HepG2 (cell line): ENCODE results near the gene BTBD1. TPM values are rescaled to one million over a fixed set of nuclear protein-coding genes. Genes with fewer than 3 reads are reported as not detected.

ENCODE experiments used
- ATAC-seq: fragments of 200-7000 bp; cut with Tn5 transposase; 3 replicates; pipeline ENCODE4 v1.9.1; 2020; ENCODE audit warnings: mild to moderate bottlenecking, moderate library complexity
- BruUV-seq: library from RNA; stranded (reverse); fragments of 400-500 nt; replicated peaks from 2 replicates; lab custom pipeline; 2021; lab: Mats Ljungman, UMichigan
- CTCF ChIA-PET: fragments of 300-600 bp; formaldehyde crosslinking; extraction: SDS; loops from one replicate; lab custom pipeline; 2021; ENCODE audit warnings: low total read pairs, inconsistent platforms, low intra/inter-chr PET ratio; lab: Yijun Ruan, JAX
- POLR2A ChIA-PET: fragments of 350-600 bp; sonication (Branson Sonifier 250); formaldehyde crosslinking; loops from one replicate; lab custom pipeline; 2020; ENCODE audit warnings: antibody characterized with exemption, inconsistent platforms; lab: Yijun Ruan, JAX
- DNase-seq: peaks from one replicate; pipeline ENCODE4 v3.0.0-alpha.2; 2015; ENCODE audit warnings: low spot score
- FAIRE-seq: peaks from 3 replicates; lab custom pipeline; 2011; peaks lifted over from hg19 to GRCh38; lab: Jason Lieb, UNC
- H2AFZ ChIP-seq: one replicate; pipeline ENCODE4 v1.6.1; 2011; ENCODE audit warnings: low read length, inconsistent platforms
- H3K27ac ChIP-seq: fragments of 300-600 bp; 3 replicates; pipeline ENCODE4 v1.8.0; 2011; ENCODE audit warnings: mixed run types, mild to moderate bottlenecking, mixed read lengths, low read length, inconsistent platforms; ENCODE audit not compliant: insufficient read depth; ENCODE audit errors: extremely low read length
- H3K27me3 ChIP-seq, 2 experiments: fragments of 200-600 bp in 1 of 2; 2 replicates in 1 of 2; 3 replicates in 1 of 2; pipeline versions ENCODE4 v1.6.0 to v1.8.0; 2011; ENCODE audit warnings: low read length in 2 of 2, mild to moderate bottlenecking in 2 of 2, moderate library complexity in 2 of 2, inconsistent platforms in 1 of 2; ENCODE audit not compliant: insufficient read depth in 2 of 2, control insufficient read depth in 1 of 2
- H3K36me3 ChIP-seq, 2 experiments: fragments of 200-600 bp in 1 of 2; replicated peaks in 1 of 2; 2 replicates in 1 of 2; 3 replicates in 1 of 2; pipeline versions ENCODE4 v1.5.1 to v1.8.0; 2011; ENCODE audit warnings: low read length in 2 of 2, inconsistent platforms in 1 of 2; ENCODE audit not compliant: insufficient read depth in 2 of 2, control insufficient read depth in 1 of 2
- H3K4me1 ChIP-seq: 2 replicates; pipeline ENCODE4 v1.5.1; 2012; ENCODE audit warnings: low read length, inconsistent platforms; ENCODE audit not compliant: insufficient read depth
- H3K4me2 ChIP-seq: 2 replicates; pipeline ENCODE4 v1.6.0; 2011; ENCODE audit warnings: low read depth, low read length, inconsistent platforms
- H3K4me3 ChIP-seq, 3 experiments: fragments of 200-600 bp in 1 of 3; sonication (generic), shearing (Covaris generic) in 1 of 3; replicated peaks in 1 of 3; 2 replicates each; pipeline ENCODE4 v1.5.1; 2011 to 2016; ENCODE audit warnings: low read length in 3 of 3, inconsistent platforms in 2 of 3, low read depth in 2 of 3, mild to moderate bottlenecking in 2 of 3, control low read depth in 1 of 3, mixed read lengths in 1 of 3; ENCODE audit not compliant: insufficient read depth in 1 of 3
- H3K79me2 ChIP-seq: one replicate; pipeline ENCODE4 v1.6.1; 2011; ENCODE audit warnings: low read length, inconsistent platforms; ENCODE audit not compliant: insufficient read depth
- H3K9ac ChIP-seq: 2 replicates; pipeline ENCODE4 v1.6.0; 2011; ENCODE audit warnings: mild to moderate bottlenecking, low read depth, low read length, inconsistent platforms; ENCODE audit not compliant: insufficient read depth
- H3K9me3 ChIP-seq: 2 replicates; pipeline ENCODE4 v1.5.1; 2012; ENCODE audit warnings: mild to moderate bottlenecking, low read length
- H4K20me1 ChIP-seq: 2 replicates; pipeline ENCODE4 v1.6.0; 2011; ENCODE audit warnings: inconsistent platforms, mild to moderate bottlenecking, low read length, moderate library complexity; ENCODE audit not compliant: insufficient read depth
- MAX ChIP-seq: IDR thresholded peaks from 2 replicates; pipeline ENCODE4 v1.6.1; 2012; ENCODE audit warnings: inconsistent platforms
- NR2F2 ChIP-seq: IDR thresholded peaks from 2 replicates; pipeline ENCODE4 v1.6.1; 2012; ENCODE audit warnings: low read depth, inconsistent platforms, borderline replicate concordance
- ZNF205 ChIP-seq: IDR thresholded peaks from 2 replicates; pipeline ENCODE4 v1.6.1; 2018; ENCODE audit warnings: missing biosample characterization, missing genetic modification reagents
- ZNF549 ChIP-seq: sonication (generic); formaldehyde crosslinking; IDR thresholded peaks from 2 replicates; pipeline ENCODE4 v1.5.0; 2020; ENCODE audit warnings: missing genetic modification reagents
- WGBS: methylation state at CpG from one replicate; pipeline ENCODE4 v1.1.6; 2017; ENCODE audit warnings: low lambda C conversion rate; 5-methylcytosine and 5-hydroxymethylcytosine counted together
- in situ Hi-C: cut with HindIII; loops from 2 replicates; pipeline ENCODE4 v1.10.0; 2017; ENCODE audit warnings: low pct_unique_long_range_greater_than_20kb; ENCODE audit not compliant: extremely low pct_ligation_motif_present
- intact Hi-C: fragments of 100-400 bp; cut with micrococcal nuclease; formaldehyde crosslinking; loops from one replicate; pipeline ENCODE4 v1.10.0; 2022; ENCODE audit not compliant: unreplicated experiment
- polyA plus RNA-seq, 8 experiments: library from polyadenylated mRNA; depleted of rRNA in 3 of 8; stranded (reverse) in 7 of 8; unstranded in 1 of 8; fragments of >200 nt; fragmentation: Illumina TruSeq in 4 of 8; extraction: Trizol in 4 of 8; gene quantifications; 2 replicates each; pipeline versions ENCODE4 v1.2.1 to v1.2.3, GENCODE V29; 2011 to 2016; ENCODE audit warnings: low read depth in 4 of 8, missing spikeins in 1 of 8, mixed read lengths in 1 of 8; ENCODE audit not compliant: insufficient read depth in 1 of 8
- total RNA-seq, 5 experiments: library from RNA; depleted of rRNA; stranded (reverse); fragments of >200 nt; fragmentation: Illumina TruSeq; extraction: Trizol; gene quantifications; 2 replicates each; pipeline ENCODE4 v1.2.3, GENCODE V29; 2016; ENCODE audit warnings: low read depth in 1 of 5

The BTBD1 gene
- total and polyA plus RNA-seq, 2 of the 13 experiments (the other 11 are each of a cell fraction or from before 2014, with no cell fraction given) = 32.1 to 53.9 TPM

- H3K27ac ChIP-seq = no peak overlapping the region
- no peaks in the 10 kb centered on the region for H4K20me1 ChIP-seq
- 0% methylated on average over 2 of the region's 2 CpGs for WGBS
- BruUV-seq = no TSS peak
- DNase-seq (no peak), ATAC-seq (no peak), FAIRE-seq (no peak)
- intact Hi-C loops (no loop called here), in situ Hi-C loops (no loop called here)
- no peak overlapping the region for H3K9ac ChIP-seq
- H2AFZ ChIP-seq = no peak overlapping the region
- H3K4me2 ChIP-seq = no peak overlapping the region
- no peaks in the 10 kb centered on the region for H3K79me2 ChIP-seq
- CTCF ChIA-PET = no interaction called here
- POLR2A ChIA-PET = no interaction called here
- H3K9me3 ChIP-seq = no peaks in the 10 kb centered on the region
- H3K4me3 ChIP-seq = no peak overlapping the region
- H3K4me1 ChIP-seq = no peaks in the 10 kb centered on the region
- peaks cover 0 to 10% of the 10 kb centered on the region in 2 experiments; a peak in 2 of 5 replicates for H3K27me3 ChIP-seq
- H3K36me3 ChIP-seq = no peaks in the 10 kb centered on the region
- TF ChIP-seq ZNF205 (CRISPR knock-in tag) = no peak
- no peak for TF ChIP-seq ZNF549
These were observed 35.3 kb upstream of the BTBD1 start for GRCh38 chr15:83102346-83102745.

GRCh38 chr15:83100097-83100646 lies 33.1 kb upstream of the BTBD1 start:
- Histone ChIP-seq H3K4me1 (no peaks in the 10 kb centered on the region), H3K36me3 (no peaks in the 10 kb centered on the region), H2AFZ (no peak overlapping the region), H3K79me2 (no peaks in the 10 kb centered on the region), H3K4me3 (no peak overlapping the region), H3K9me3 (no peaks in the 10 kb centered on the region), H4K20me1 (no peaks in the 10 kb centered on the region), H3K27me3 (no peaks in the 10 kb centered on the region; a peak in 1 of 5 replicates), H3K27ac (no peak overlapping the region), H3K9ac (no peak overlapping the region), H3K4me2 (no peak overlapping the region)
- no TSS peak for BruUV-seq
- TF ChIP-seq NR2F2 (no peak), MAX (no peak)
- ChIA-PET CTCF (no interaction called here), POLR2A (no interaction called here)
- in situ Hi-C loops (no loop called here), intact Hi-C loops (no loop called here)
- 8% methylated on average over 2 of the region's 2 CpGs for WGBS
- FAIRE-seq = no peak
- DNase-seq = no peak
- no peak for ATAC-seq
